DND-41 (cell line): Measurements from ENCODE around the gene ARFGEF3.

ENCODE experiments used
- ATAC-seq: fragments of 200-7000 bp; cut with Tn5 transposase; 3 replicates; pipeline ENCODE4 v1.9.1; 2021; ENCODE audit warnings: low read depth; ENCODE audit not compliant: insufficient read depth
- DNase-seq: peaks from one replicate; pipeline ENCODE4 v3.0.0-alpha.2; 2020
- H2AFZ ChIP-seq: 2 replicates; pipeline ENCODE4 v1.6.0; 2012; ENCODE audit warnings: low read depth, low read length
- H3K27ac ChIP-seq: 2 replicates; pipeline ENCODE4 v1.5.1; 2012; ENCODE audit warnings: low read length, inconsistent platforms
- H3K27me3 ChIP-seq: fragments of 200-600 bp; sonication (generic); 2 replicates; pipeline ENCODE4 v1.6.0; 2012; ENCODE audit warnings: low read length, mild to moderate bottlenecking, inconsistent platforms; ENCODE audit not compliant: insufficient read depth, poor library complexity
- H3K36me3 ChIP-seq: 2 replicates; pipeline ENCODE4 v1.5.1; 2012; ENCODE audit warnings: low read length, inconsistent platforms; ENCODE audit not compliant: insufficient read depth
- H3K4me1 ChIP-seq: 2 replicates; pipeline ENCODE4 v1.5.1; 2012; ENCODE audit warnings: mild to moderate bottlenecking, low read length; ENCODE audit not compliant: insufficient read depth
- H3K4me2 ChIP-seq: 2 replicates; pipeline ENCODE4 v1.6.0; 2012; ENCODE audit warnings: mild to moderate bottlenecking, moderate library complexity, low read length, inconsistent platforms; ENCODE audit not compliant: insufficient read depth
- H3K4me3 ChIP-seq, 2 experiments: fragments of 200-600 bp in 1 of 2; shearing (Covaris generic) in 1 of 2; 2 replicates each; pipeline ENCODE4 v1.5.1; 2012 to 2016; ENCODE audit warnings: inconsistent platforms in 2 of 2, low read length in 2 of 2, mild to moderate bottlenecking in 2 of 2, low read depth in 1 of 2, moderate library complexity in 1 of 2
- H3K79me2 ChIP-seq: 2 replicates; pipeline ENCODE4 v1.6.0; 2012; ENCODE audit warnings: low read length, inconsistent platforms; ENCODE audit not compliant: insufficient read depth
- H3K9ac ChIP-seq: 2 replicates; pipeline ENCODE4 v1.6.0; 2012; ENCODE audit warnings: low read depth, mild to moderate bottlenecking, inconsistent platforms, low read length, moderate library complexity
- H3K9me3 ChIP-seq: 2 replicates; pipeline ENCODE4 v1.5.1; 2012; ENCODE audit warnings: low read length, moderate library complexity, mild to moderate bottlenecking, inconsistent platforms; ENCODE audit not compliant: insufficient read depth, severe bottlenecking
- H4K20me1 ChIP-seq: 2 replicates; pipeline ENCODE4 v1.6.0; 2012; ENCODE audit warnings: low read length; ENCODE audit not compliant: insufficient read depth
- EZH2 ChIP-seq: IDR thresholded peaks from 3 replicates; pipeline ENCODE4 v1.6.1; 2012; ENCODE audit warnings: borderline replicate concordance, low read depth, mild to moderate bottlenecking, moderate library complexity, low read length, inconsistent platforms; ENCODE audit not compliant: severe bottlenecking
- TF ChIP-seq, protein P1 (sequence below): IDR thresholded peaks from 2 replicates; pipeline ENCODE4 v1.5.1; 2012; ENCODE audit warnings: borderline replicate concordance, low read length, moderate library complexity, mild to moderate bottlenecking; ENCODE audit not compliant: poor library complexity, severe bottlenecking; ENCODE audit errors: extremely low read depth

Gene ARFGEF3

GRCh38 chr6:138253731-138254130, 92.0 kb downstream of the ARFGEF3 start:
- no peaks in the 10 kb centered on the region for H4K20me1 ChIP-seq
- ATAC-seq (no peak), DNase-seq (no peak)
- no peaks in the 10 kb centered on the region for H3K9me3 ChIP-seq
- no peak overlapping the region for H3K4me3 ChIP-seq
- H2AFZ ChIP-seq, result no peak overlapping the region
- H3K79me2 ChIP-seq, result no peaks in the 10 kb centered on the region
- H3K4me1 ChIP-seq, result no peaks in the 10 kb centered on the region
- no peaks in the 10 kb centered on the region for H3K36me3 ChIP-seq
- H3K4me2 ChIP-seq, result no peak overlapping the region
- H3K9ac ChIP-seq, result no peak overlapping the region
- no peak overlapping the region for H3K27ac ChIP-seq
- TF ChIP-seq, protein P1, sequence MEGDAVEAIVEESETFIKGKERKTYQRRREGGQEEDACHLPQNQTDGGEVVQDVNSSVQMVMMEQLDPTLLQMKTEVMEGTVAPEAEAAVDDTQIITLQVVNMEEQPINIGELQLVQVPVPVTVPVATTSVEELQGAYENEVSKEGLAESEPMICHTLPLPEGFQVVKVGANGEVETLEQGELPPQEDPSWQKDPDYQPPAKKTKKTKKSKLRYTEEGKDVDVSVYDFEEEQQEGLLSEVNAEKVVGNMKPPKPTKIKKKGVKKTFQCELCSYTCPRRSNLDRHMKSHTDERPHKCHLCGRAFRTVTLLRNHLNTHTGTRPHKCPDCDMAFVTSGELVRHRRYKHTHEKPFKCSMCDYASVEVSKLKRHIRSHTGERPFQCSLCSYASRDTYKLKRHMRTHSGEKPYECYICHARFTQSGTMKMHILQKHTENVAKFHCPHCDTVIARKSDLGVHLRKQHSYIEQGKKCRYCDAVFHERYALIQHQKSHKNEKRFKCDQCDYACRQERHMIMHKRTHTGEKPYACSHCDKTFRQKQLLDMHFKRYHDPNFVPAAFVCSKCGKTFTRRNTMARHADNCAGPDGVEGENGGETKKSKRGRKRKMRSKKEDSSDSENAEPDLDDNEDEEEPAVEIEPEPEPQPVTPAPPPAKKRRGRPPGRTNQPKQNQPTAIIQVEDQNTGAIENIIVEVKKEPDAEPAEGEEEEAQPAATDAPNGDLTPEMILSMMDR, result no peak
- TF ChIP-seq EZH2, result no peak
- peaks cover 20% of the 10 kb centered on the region for H3K27me3 ChIP-seq

DNA sequence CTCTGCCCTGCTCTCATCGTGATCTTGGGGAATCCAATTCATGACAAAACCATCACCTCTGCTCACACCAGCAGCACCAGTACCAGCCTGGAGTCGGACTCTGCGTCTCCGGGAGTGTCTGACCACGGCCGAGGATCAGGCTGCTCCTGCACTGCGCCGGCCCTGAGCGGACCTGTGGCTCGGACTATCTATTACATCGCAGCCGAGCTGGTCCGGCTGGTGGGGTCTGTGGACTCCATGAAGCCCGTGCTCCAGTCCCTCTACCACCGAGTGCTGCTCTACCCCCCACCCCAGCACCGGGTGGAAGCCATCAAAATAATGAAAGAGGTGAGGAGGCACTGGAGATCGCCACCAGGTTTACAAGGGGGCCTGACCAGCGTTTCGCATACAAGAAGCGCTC, 93.7 kb downstream of the ARFGEF3 start:
- Histone ChIP-seq H3K27me3 (peaks cover 16% of the 10 kb centered on the region), H3K27ac (no peak overlapping the region), H3K36me3 (no peaks in the 10 kb centered on the region), H2AFZ (no peak overlapping the region), H3K4me2 (no peak overlapping the region), H3K4me1 (no peaks in the 10 kb centered on the region), H4K20me1 (no peaks in the 10 kb centered on the region), H3K79me2 (no peaks in the 10 kb centered on the region), H3K4me3 (no peak overlapping the region), H3K9me3 (no peaks in the 10 kb centered on the region), H3K9ac (no peak overlapping the region)
- no peak for ATAC-seq
- TF ChIP-seq, protein P1, result no peak
- no peak for TF ChIP-seq EZH2
- DNase-seq, result no peak

- Histone ChIP-seq H3K4me1 (no peaks in the 10 kb centered on the region), H3K4me2 (no peak overlapping the region), H3K9me3 (no peaks in the 10 kb centered on the region), H3K4me3 (no peak overlapping the region), H3K36me3 (no peaks in the 10 kb centered on the region), H3K27me3 (peaks cover 5% of the 10 kb centered on the region), H3K79me2 (no peaks in the 10 kb centered on the region), H2AFZ (no peak overlapping the region), H3K9ac (no peak overlapping the region), H3K27ac (no peak overlapping the region), H4K20me1 (no peaks in the 10 kb centered on the region)
- TF ChIP-seq, protein P1, result no peak
- no peak for TF ChIP-seq EZH2
- DNase-seq (no peak), ATAC-seq (no peak)
These were observed 95.9 kb downstream of the ARFGEF3 start for GRCh38 chr6:138257638-138258040.

DNA sequence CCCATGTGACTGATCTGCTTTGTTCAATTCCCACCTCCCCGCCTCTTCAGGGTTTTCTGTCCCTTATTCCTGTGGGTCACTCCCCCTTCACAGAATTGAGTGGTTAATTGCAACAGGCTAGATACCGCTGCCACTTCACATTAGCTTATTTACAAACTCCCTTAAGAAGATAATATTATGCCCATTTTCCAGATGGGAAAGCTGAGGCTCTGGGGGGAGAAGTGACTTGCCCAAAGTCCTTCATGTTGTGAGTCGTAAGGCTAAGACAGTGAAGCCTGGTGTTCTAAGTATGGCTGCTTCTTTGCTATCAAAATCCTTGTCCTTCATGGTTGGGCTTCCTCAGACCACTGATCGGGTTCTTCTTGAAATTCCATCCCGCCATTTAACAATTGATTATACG, 96.5 kb downstream of the ARFGEF3 start:
- Histone ChIP-seq H3K4me3 (no peak overlapping the region), H3K9ac (no peak overlapping the region), H3K9me3 (no peaks in the 10 kb centered on the region), H3K27me3 (peaks cover 5% of the 10 kb centered on the region), H4K20me1 (no peaks in the 10 kb centered on the region), H3K79me2 (no peaks in the 10 kb centered on the region), H3K36me3 (no peaks in the 10 kb centered on the region), H3K4me2 (no peak overlapping the region), H3K4me1 (no peaks in the 10 kb centered on the region), H3K27ac (no peak overlapping the region), H2AFZ (no peak overlapping the region)
- ATAC-seq (no peak), DNase-seq (no peak)
- TF ChIP-seq, protein P1, result no peak
- TF ChIP-seq EZH2, result no peak
